Measurements from ENCODE around the gene HSD17B7.
"Not testable (repeated sequence)": the region's sequence is repeated elsewhere in the genome, so short reads cannot be mapped to it uniquely, and the experiment has no call there.

Gene HSD17B7, protein sequence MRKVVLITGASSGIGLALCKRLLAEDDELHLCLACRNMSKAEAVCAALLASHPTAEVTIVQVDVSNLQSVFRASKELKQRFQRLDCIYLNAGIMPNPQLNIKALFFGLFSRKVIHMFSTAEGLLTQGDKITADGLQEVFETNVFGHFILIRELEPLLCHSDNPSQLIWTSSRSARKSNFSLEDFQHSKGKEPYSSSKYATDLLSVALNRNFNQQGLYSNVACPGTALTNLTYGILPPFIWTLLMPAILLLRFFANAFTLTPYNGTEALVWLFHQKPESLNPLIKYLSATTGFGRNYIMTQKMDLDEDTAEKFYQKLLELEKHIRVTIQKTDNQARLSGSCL

DNA sequence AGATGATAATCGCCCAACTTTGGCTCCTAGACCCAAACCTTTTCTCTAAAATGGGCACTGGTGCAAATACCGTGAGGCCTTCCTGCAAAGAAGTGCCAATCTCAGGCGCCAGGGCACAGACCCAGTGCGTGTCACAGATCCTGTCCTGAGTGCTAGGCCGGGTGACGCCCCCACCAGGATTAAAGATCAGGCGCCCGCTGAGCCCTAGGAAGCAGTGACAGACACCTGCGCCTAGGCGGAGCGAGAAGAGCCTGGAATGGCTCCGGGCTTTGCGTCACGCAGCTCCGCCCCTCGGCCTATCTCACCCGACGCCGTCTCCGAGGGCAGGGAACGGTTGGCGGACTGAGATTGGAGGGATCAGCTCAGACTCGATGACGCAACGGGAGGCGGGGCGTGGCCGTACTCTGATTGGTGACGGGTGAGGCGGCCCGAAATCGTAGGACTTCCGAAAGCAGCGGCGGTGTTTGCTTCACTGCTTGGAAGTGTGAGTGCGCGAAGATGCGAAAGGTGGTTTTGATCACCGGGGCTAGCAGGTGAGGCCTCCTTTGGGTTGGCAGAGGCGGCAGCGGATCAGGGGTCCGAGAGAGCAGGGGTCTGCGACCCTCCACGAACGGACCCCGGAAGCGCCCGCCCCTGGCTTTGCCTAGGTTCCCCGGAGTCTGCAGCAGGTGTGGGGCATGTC lies at the start of gene HSD17B7:
Gene HSD17B7, plus strand, starts transcription at position 400 of the 682 bp plus-strand sequence. Its CDS starts 99 bp downstream, at position 499.
- DNase-seq, result peak; percentile 80

DNA sequence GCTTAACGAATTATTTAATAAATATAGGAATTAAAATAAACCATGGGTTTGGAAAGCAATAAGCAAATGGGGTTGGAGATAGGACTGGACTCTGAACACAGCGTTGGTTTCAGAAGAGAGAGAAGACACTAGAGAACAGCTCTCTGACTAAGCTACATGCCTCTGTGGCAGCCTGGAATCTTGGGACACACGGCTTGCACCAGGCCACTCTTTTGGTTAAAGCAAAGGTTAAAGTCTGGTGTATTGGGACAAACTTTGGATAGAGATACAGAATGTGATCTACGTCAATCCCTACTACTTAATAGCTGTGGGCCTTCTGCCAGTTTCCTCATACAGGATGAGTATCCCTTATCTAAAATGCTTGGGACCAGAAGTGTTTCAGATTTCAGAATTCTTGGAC lies 49.7 kb upstream of the HSD17B7 start:
- no peak for DNase-seq

DNA sequence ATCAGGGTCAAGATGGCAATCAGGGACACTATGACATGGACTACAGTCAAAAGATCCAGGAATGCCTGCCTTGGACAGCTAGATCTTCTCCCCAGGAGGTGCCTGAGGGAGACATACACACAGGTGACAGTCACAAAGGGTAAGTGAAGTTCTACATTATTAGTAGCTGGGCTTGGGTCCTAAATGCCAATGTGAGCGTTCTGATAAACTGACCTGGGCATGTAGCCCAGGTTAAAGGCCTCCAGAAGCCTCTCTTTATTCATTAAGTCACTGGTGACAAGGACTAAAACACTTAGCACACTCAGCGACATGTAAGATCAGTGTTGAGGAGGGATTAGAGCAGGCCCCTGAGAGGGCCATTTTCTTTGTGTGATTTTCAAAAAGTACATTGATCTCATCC lies 48.9 kb upstream of the HSD17B7 start:
- DNase-seq, result no peak

DNA sequence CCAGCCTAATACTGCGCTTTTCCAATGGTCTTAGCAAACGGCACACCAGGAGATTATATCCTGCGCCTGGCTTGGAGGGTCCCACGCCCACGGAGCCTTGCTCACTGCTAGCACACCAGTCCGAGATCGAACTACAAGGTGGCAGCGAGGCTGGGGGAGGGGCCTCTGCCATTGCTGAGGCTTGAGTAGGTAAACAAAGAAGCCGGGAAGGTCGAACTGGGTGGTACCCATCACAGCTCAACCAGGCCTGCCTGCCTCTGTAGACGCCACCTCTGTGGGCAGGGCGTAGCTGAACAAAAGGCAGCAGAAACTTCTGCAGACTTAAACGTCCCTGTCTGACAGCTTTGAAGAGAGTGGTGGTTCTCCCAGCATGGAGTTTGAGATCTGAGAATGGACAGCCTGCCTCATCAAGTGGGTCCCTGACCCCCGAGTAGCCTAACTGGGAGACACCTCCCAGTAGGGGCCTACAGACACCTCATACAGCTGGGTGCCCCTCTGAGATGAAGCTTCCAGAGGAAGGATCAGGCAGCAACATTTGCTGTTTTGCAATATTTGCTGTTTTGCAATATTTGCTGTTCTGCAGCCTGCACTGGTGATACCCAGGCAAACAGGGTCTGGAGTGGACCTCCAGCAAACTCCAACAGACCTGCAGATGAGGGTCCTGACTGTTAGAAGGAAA lies 44.1 kb upstream of the HSD17B7 start:
- not testable (repeated sequence) for DNase-seq

DNA sequence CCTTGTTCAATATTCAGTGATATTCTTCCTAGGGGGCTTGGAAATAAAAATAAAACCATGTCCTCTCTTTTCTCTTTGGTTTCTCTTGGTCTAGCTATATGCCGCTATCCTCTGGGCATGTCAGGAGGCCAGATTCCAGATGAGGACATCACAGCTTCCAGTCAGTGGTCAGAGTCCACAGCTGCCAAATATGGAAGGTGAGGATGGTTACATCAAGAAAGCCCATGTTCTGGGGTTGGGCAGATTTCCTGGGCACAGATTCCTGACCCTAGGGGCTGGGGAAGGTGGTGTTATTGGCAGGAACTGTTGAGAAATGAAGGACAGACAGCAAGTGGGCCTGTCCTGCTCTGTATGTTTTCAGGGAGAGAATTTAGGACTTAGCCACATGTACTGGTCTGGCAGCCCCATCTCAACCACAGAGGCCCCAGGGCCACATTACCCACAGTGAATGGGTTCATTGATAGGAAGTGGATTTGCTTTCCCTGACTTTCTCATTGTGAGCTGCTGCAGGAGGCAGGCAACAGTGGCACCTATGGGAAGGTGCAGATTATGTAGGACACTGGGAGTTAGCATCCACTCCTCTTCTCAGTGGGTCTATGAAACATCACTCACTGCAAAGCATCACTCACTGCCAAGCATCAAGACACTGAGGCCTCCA lies 37.4 kb upstream of the HSD17B7 start:
- no peak for DNase-seq

DNA sequence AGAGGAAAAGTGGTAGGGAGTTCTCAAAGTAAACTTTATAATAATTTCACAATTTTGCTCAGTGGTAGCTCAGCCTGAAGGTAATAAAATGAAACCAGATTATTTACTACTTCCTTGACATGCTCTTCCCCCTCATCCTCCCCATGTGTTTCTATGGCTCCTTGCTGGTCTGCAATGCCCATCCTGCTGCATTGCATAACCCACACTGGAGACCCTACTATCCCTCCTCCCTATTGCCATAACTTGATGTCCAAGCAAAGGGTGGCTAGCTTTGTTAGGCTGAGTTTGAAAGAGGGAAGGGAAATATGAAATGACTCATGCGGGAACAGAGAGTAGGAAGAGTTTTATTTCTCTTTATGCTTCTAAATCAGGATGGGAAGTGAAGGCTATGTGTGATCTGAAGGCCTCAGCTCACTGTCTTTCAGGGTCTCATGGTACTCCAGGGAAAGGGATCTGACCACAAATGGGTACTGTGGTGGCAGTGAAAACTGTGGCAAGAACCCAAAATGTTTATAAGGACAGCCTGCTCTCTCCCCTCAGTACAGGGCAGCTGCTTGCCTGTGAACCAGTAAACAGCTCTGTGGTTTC lies 36.4 kb upstream of the HSD17B7 start:
- no peak for DNase-seq

DNA sequence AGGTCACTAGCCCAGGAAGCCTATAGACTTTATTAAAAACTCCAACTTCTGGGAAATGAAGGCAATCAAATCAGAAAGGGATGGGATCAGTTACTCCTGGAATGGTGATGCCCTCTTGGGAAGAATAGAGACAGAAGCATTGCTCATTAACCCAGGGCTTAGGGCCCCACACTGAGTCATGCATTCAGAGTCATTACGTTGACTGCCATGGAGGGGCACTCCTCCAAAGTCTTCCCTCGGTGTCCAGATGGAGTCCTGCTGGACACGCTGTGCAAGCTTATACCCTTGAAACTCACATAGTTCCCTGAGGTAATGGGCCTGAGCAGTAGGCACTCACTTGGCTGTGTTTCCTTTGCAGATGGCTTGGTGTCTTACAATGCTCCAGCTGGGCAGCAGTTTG lies 35.2 kb upstream of the HSD17B7 start:
- DNase-seq, result no peak

DNA sequence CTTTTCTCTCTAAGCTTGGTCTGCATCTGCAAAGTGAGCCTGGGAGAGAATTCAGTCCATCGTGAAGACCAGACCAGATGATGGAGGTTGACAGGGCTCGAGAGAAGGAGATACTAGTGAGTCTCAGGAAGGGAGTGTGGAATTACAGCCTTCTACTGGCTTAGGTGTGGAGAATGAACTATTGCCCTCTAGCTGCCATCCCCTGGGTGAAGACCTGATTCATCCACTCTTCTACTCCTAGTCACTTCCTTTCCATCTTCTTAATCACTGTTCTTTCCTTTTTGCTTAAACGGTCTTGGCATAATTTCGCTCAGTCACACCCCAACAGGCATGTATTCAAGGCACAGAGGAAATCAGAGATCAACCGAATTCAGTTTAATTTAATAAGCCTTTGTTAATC lies 34.0 kb upstream of the HSD17B7 start:
- DNase-seq, result no peak

DNA sequence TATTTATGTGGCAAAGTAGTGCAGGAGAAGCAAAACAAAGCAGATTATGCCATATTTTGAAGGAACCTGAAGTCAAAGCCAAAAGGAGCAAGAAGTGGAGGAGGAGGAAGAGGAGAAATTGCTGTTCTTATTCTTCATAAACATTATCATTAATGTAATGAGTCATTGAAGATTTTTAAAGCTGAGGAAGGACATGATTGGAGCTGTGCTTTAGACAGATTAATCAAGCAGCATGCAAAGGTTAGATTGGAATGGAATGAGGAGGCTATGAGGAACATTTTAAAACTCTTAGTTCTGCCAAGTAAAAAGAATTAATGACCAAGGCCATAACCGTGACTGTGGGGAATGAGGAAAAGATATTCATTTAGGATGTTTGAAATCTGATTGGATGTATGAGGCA lies 33.0 kb upstream of the HSD17B7 start:
- DNase-seq, result no peak

DNA sequence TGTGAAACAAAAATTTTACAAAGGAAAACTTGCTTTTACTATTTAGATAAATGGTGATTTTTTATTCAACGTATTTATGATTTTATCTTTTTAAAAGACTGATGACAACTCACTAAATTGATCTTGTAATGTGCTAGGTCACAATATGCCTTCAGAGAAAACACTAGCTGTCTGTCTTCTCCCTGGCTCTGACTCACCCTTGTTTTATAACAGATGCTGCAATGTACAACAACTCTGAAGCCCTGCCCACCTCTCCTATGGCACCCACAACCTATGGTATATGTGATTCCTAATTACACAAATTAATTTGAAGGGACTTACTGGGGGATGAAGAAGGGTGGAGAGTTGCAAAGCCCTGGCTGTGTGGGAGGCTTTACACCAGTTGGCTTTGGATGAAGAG lies 24.7 kb upstream of the HSD17B7 start:
- DNase-seq, result no peak

DNA sequence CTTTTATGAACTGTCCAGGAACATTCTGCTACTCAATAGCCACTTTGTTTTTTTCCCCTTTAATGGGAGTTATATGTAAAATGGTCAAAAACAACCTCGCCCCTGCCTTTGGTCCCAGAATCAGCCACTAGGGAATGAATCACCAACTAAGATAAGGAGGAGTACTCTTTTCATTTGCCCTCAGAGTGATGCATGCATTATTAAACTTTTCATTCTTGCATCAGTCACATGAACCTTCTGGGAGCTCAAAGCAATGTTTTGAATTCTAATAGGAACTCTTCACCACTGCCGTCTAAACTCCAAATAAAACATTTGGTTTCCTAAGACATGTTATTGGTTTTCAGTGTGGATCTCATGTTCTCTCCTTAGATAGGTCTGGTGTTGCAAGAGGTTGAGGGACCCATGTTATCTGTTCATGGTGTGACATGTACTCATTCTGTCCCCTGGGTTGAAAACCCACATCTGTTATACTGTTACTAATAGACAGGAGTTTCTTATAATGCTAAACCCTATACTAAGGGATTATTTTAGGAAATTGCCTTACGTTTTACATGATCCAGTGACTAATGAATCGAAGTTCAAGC lies 17.8 kb upstream of the HSD17B7 start:
- DNase-seq, result no peak

DNA sequence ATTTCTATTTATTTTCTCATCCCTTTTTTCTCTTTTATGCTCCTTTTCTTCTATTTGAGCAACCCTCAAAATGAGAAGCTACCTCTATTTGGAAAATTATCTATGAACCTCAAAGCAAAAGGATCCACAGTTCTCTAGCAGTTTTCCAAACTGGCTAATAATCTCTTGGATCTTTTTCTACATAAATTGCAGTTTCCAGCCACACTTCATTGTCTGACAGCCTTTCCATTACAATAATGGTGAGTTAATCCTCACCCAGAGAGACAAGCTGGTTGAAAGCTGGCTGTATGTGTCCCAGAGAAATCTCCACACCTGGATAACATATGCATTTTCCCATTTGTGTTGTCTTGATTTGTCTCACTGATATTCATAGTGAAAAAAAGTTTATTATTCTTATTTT lies 16.5 kb upstream of the HSD17B7 start:
- DNase-seq, result no peak

DNA sequence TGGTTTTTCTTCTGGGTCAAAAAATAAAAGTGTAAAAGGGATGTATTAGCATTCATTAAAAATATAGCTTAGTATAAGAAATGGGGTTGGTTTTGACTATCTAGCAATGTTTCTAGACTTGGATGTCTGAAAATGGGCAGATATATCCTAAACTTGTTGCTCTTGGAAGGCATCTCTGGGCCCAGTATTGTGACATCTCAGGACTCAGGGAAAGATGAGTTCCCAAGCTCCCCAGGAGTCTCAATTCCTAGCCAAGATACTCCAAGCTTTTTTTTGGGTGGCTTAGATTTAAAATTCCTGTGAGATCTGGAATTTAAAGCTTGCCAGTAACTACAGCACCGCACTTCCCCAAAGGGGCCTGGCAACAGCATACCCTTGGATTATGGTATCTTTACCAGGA lies 11.5 kb upstream of the HSD17B7 start:
- DNase-seq, result no peak

DNA sequence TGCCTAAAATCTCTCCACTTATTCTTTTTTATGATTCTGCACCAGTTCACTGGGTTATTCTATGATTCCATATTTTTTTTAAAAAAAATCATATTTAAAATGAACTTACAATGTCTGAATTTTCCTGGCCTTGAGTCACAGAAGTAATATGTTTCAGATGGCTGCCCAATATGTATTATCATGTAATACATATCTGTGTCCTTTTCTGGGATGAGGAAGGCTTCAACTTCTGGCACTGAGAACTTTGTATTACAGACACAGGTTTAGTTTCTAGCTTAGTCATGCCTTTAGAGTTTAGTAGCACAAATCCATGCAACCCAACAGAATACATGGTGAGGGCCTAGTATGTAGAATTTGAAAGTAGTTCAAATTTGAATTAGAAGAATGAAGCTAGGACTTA lies 7.8 kb upstream of the HSD17B7 start:
- no peak for DNase-seq

DNA sequence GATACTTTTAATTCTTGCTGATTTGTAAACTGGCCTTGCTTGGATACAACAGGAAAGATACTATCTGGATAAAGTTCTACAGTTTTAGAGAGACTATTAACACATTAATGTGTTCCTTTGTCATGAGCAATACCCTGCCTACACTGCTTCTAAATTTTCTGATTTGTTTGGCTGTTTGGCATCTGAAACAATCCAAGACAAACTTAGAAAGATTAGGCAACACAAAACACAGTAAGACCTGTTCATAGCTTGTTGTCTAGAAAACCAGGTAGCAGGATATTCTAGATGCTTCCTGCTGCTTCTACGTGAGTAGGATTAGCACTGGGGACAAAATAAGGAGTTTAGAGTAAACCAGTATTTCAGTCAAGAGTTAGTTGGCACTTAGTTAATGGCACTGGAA lies 5.6 kb upstream of the HSD17B7 start:
- not testable (repeated sequence) for DNase-seq

DNA sequence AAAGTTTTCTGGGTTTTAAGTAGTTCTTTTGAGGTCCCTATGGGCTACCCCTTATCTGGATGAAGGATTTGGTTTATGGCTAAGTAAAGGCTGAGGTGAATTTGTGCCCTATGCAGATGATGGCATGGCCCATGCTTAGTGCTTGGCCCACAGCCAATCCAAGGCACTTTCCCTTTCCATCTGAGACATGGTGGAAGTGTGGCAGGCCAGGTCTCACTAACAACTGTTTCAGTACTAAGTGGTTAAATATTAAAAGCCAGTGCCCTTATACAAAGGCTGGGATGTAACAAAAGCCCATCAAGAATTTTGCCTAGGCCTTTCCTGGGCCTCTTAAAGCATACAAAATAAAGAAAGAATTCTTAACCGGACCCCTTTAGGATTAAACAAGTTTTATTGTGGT lies 1.7 kb upstream of the HSD17B7 start:
- DNase-seq, result not testable (repeated sequence)

DNA sequence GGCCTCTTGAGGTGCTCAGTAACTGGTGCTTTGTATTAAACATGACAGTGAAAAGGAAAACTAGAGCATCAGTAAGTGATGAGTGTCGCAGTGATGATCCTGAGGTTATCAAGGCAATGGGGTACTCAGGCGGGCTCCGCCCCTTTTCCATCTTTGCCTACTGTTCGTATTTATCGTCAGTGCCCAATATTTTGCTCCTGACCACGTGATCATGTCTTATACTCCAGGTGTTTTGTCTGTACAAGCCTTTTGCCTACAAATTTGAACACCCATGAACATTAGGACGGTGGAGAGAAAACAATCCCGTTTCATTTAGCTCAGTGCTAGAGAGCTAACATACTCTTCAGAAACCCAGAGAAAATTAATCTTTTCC lies 469 bp downstream of the HSD17B7 start:
- DNase-seq, result not testable (repeated sequence)

DNA sequence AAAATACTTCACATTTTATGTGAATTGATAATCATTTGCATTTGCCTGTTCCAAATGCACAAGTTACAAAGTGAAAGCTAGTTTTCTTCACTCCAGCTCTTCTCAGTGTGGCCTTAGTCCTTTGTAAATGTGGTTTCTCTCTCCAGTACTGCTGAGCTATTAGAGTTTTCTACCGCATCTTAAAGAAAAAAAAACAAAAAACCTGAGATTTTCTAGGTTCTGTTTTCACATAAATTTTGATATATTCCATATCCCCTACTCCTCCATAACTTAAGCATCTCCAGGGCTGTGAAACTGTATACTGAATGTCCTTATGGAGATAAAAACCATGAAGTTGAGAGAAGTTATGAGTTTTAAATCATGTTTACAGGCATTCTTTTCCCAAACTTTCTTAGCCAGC lies 3.8 kb downstream of the HSD17B7 start:
- not testable (repeated sequence) for DNase-seq

DNA sequence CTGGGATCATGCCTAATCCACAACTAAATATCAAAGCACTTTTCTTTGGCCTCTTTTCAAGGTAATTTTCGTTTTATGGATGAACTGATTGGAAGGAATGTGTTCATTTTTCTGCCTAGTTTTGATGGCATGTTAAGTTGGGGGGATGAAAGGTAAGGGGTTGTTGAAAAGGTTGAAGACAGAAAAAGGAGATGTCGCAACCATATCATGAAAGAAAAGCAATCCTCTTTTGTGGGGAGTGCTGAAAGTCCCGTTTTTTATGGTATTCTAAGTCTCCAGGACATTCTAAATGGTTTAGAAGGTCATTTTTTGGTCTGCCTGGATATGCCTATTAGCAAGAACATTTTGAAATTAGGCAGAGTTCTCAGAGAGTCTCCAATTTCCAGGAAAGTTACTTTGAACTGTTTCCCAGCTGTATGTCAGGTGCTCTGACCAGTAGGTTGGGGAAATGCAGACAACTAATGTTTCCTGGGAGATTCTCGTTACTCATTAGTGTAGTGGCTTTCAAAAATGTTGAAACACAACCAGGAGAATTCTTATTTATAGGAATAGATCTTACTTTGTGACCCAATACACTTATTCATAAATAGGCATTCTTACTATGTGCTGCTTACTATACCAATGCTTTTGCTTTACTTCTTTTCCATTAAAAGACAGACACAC lies 6.2 kb downstream of the HSD17B7 start:
- DNase-seq, result not testable (repeated sequence)

DNA sequence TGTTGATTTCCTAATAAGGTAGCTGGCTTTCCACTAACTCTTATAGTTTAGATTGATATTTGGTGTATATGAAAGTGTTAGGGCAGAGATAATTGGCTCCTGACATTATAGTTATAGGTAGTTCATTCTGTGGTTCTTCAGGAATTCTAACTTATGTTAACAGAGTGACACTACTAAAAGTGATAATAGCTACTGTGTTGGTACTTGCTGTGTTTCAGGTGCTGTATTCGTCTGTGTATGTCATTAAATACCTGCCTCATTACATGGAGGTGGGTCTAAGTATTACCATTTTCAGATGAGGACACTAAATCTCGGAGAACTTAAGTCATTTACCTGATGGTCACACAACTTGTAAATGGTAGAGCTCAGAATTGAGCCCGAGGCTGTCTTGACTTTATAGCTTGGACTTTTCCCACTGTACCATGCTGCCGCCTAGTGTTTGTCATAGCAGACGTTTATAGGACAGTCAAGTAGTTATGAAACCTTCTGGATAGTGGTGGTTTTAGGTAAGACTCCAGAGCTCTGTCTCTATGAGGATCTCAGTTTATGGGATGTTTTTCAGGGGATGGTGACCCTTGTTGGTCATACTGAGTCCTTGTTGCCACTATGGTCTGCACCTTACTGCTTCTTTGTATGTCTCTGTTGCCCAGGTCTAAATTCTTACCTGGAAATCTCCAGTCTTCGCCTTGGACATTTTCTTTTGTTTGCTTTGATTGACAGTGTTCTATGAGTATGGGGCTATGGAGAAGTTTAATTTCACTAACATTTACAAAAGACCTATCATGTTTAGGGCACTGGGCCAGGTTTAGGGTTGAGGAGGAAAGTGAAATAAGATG lies 9.7 kb downstream of the HSD17B7 start:
- DNase-seq, result peak; percentile 77

DNA sequence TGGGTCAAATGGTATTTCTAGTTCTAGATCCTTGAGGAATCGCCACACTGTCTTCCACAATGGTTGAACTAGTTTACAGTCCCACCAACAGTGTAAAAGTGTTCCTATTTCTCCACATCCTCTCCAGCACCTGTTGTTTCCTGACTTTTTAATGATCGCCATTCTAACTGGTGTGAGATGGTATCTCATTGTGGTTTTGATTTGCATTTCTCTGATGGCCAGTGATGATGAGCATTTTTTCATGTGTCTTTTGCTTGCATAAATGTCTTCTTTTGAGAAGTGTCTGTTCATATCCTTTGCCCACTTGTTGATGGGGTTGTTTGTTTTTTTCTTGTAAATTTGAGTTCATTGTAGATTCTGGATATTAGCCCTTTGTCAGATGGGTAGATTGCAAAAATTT lies 17.0 kb downstream of the HSD17B7 start:
- not testable (repeated sequence) for DNase-seq

All from femur (tissue), 1 donor.